ENCODE results near the gene GATA5.

GATA5 gene

GRCh38 chr20:62473717-62474603 is 1.8 kb downstream of the GATA5 start:
- Histone ChIP-seq H3K27me3 (ENCODE audit: insufficient read depth, poor library complexity, severe bottlenecking) (peaks cover 54% of the 10 kb centered on the region), H3K27ac (replicated peaks) (no peak overlapping the region), H3K4me3 (replicated peaks; ENCODE audit: insufficient read depth, low read length) (no peak overlapping the region)
- no peak for DNase-seq (ENCODE audit: low read depth in 1 of 2, low spot score in 1 of 2)
- no peak for TF ChIP-seq REST (IDR thresholded peaks at IDR 0.05; ENCODE audit: insufficient replicate concordance, low read depth)
- no peak for TF ChIP-seq POLR2AphosphoS5 (IDR thresholded peaks at IDR 0.05; ENCODE audit: low read depth)
- TF ChIP-seq CTCF (IDR thresholded peaks at IDR 0.05; ENCODE audit: insufficient read depth, low read length) = no peak

GRCh38 chr20:62472941-62473585 is 2.7 kb downstream of the GATA5 start:
- Histone ChIP-seq H3K27me3 (ENCODE audit: insufficient read depth, poor library complexity, severe bottlenecking) (peaks cover 45% of the 10 kb centered on the region), H3K4me3 (replicated peaks; ENCODE audit: insufficient read depth, low read length) (no peak overlapping the region), H3K27ac (replicated peaks) (no peak overlapping the region)
- DNase-seq (ENCODE audit: low read depth in 1 of 2, low spot score in 1 of 2) = no peak
- TF ChIP-seq SPI1 (IDR thresholded peaks at IDR 0.05; ENCODE audit: borderline replicate concordance, low read depth) = no peak
- no peak for TF ChIP-seq CTCF (IDR thresholded peaks at IDR 0.05; ENCODE audit: insufficient read depth, low read length)
- TF ChIP-seq REST (IDR thresholded peaks at IDR 0.05; ENCODE audit: insufficient replicate concordance, low read depth) = no peak
- TF ChIP-seq GABPA (IDR thresholded peaks at IDR 0.05; ENCODE audit: low read depth) = no peak
- no peak for TF ChIP-seq POLR2AphosphoS5 (IDR thresholded peaks at IDR 0.05; ENCODE audit: low read depth)

DNA sequence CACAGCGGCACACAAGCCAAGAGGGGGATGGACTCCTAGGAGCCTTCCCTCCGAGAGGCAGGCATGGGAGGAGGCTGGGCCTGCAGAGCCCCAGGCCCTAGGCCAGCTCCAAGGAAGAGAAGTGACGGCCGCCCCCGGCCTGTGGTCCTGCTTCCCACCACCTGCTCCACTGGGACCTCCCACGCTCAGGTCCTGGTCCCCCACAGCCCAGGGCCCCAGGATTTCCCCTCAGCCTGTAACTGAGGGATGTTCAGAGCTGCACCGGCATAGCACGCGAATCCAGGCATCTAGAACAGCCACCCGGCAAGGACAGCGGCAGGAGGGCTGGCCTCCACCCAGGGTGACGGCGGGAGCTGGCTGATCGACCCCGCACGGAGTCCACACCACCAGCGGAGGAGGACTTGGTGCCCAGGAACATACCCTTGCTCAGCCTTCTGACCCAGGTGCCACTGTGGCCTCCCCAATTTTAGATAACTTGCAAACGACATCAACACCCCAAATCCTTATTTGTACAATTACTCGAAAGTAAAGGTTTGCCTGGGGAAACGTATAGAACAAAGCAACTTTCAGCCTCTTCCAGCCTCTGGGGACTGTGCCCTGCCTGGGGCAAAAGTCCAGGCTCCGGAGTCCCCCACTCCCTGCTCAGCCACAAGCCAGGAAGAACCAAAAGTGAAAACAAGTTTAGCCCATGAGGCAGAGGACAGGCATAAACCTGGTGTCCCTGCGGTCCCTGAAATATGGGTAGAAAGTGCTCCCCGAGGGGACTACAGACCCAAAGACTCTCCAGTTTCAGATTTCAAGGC is 3.5 kb downstream of the GATA5 start:
- DNase-seq (ENCODE audit: low read depth in 1 of 2, low spot score in 1 of 2) = no peak
- Histone ChIP-seq H3K27me3 (ENCODE audit: insufficient read depth, poor library complexity, severe bottlenecking) (peaks cover 38% of the 10 kb centered on the region), H3K27ac (replicated peaks) (no peak overlapping the region), H3K4me3 (replicated peaks; ENCODE audit: insufficient read depth, low read length) (no peak overlapping the region)
- TF ChIP-seq REST (IDR thresholded peaks at IDR 0.05; ENCODE audit: insufficient replicate concordance, low read depth) (no peak), GABPA (IDR thresholded peaks at IDR 0.05; ENCODE audit: low read depth) (no peak), SPI1 (IDR thresholded peaks at IDR 0.05; ENCODE audit: borderline replicate concordance, low read depth) (no peak), CTCF (IDR thresholded peaks at IDR 0.05; ENCODE audit: insufficient read depth, low read length) (no peak), POLR2AphosphoS5 (IDR thresholded peaks at IDR 0.05; ENCODE audit: low read depth) (no peak)
